Measurements from ENCODE around the gene KHDRBS1. TPM values are rescaled to one million over a fixed set of nuclear protein-coding genes. Genes with fewer than 3 reads are reported as not detected.

KHDRBS1 gene
- total and polyA plus RNA-seq, 2 of the 13 experiments (the other 11 are each of a cell fraction or from before 2014, with no cell fraction given), result 25.1 to 39.0 TPM

GRCh38 chr1:32052887-32053286, 39.2 kb downstream of the KHDRBS1 start:
- no peaks in the 10 kb centered on the region for H3K27me3 ChIP-seq (ENCODE audit: control insufficient read depth in 1 of 2, insufficient read depth in 2 of 2, low read length in 2 of 2)
- no peak for TF ChIP-seq ZSCAN30 (CRISPR knock-in tag; IDR thresholded peaks at IDR 0.05)
- no peak for TF ChIP-seq ZNF451 (CRISPR knock-in tag; IDR thresholded peaks at IDR 0.05)
- TF ChIP-seq ZNF446 (CRISPR knock-in tag; IDR thresholded peaks at IDR 0.05), result no peak
- no peak for TF ChIP-seq SAP130 (CRISPR knock-in tag; IDR thresholded peaks at IDR 0.05; ENCODE audit: low read depth)
- TF ChIP-seq ZBTB7A (CRISPR knock-in tag; IDR thresholded peaks at IDR 0.05), result no peak
- TF ChIP-seq KLF11 (CRISPR knock-in tag; IDR thresholded peaks at IDR 0.05), result no peak
- TF ChIP-seq, protein P1, sequence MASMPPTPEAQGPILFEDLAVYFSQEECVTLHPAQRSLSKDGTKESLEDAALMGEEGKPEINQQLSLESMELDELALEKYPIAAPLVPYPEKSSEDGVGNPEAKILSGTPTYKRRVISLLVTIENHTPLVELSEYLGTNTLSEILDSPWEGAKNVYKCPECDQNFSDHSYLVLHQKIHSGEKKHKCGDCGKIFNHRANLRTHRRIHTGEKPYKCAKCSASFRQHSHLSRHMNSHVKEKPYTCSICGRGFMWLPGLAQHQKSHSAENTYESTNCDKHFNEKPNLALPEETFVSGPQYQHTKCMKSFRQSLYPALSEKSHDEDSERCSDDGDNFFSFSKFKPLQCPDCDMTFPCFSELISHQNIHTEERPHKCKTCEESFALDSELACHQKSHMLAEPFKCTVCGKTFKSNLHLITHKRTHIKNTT (CRISPR knock-in tag; IDR thresholded peaks at IDR 0.05), result no peak
- no peak for TF ChIP-seq SIN3A (IDR thresholded peaks at IDR 0.05; ENCODE audit: borderline replicate concordance, low read depth, low read length)
- no peak overlapping the region for H3K9ac ChIP-seq (ENCODE audit: insufficient read depth, low read depth, low read length)
- ChIA-PET CTCF (ENCODE audit: low intra/inter-chr PET ratio, low total read pairs) (no interaction called here), POLR2A (interaction anchor here (1.6 kb wide), 1 partner anchor 10 kb away, joined by 6 read pairs; no protein-coding TSS in a partner anchor)
- no peak overlapping the region for H2AFZ ChIP-seq (ENCODE audit: low read length)
- no TSS peak for BruUV-seq (replicated peaks)
- H4K20me1 ChIP-seq (ENCODE audit: insufficient read depth, low read length), result no peaks in the 10 kb centered on the region
- no peak for DNase-seq (ENCODE audit: low spot score)
- no peak overlapping the region for H3K4me2 ChIP-seq (ENCODE audit: low read depth, low read length)
- no peak for FAIRE-seq
- intact Hi-C loops (cut with micrococcal nuclease; ENCODE audit: unreplicated experiment), result no loop called here
- H3K79me2 ChIP-seq (ENCODE audit: insufficient read depth, low read length), result no peaks in the 10 kb centered on the region
- no peak for ATAC-seq
- H3K36me3 ChIP-seq (replicated peaks in 1 of 2; ENCODE audit: control insufficient read depth in 1 of 2, insufficient read depth in 2 of 2, low read length in 2 of 2), result peaks cover 23 to 64% of the 10 kb centered on the region in 2 experiments
- H3K4me3 ChIP-seq (replicated peaks in 1 of 3; ENCODE audit: insufficient read depth in 1 of 3, low read depth in 2 of 3, low read length in 3 of 3), result no peak overlapping the region
- 98% methylated on average over 4 of the region's 4 CpGs for WGBS (ENCODE audit: low lambda C conversion rate)
- H3K9me3 ChIP-seq (ENCODE audit: low read length), result no peaks in the 10 kb centered on the region
- in situ Hi-C loops (cut with HindIII; ENCODE audit: extremely low pct_ligation_motif_present, low pct_unique_long_range_greater_than_20kb), result no loop called here
- no peak overlapping the region for H3K27ac ChIP-seq (ENCODE audit: extremely low read length, insufficient read depth, low read length)
- H3K4me1 ChIP-seq (ENCODE audit: insufficient read depth, low read length), result no peaks in the 10 kb centered on the region

DNA sequence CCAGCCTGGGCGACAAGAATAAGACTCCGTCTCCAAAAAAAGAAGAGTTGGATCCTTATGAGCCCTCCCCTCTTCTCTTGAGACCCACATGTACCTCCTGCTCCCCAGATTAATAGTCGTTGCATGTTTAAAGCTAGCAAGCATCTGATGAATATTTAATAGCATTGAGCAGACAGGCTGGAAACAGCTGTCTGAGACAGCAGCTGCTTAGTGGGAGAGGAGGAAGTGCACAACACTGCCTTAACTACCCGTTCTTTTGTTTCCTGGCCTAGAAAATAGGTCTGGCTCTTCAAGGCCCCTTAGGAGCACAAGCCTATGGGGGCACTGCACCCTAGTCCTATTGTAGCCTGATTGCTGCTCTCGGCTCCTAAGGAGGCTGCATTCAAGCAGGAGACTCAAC, 41.7 kb downstream of the KHDRBS1 start:
- ChIA-PET CTCF (ENCODE audit: low intra/inter-chr PET ratio, low total read pairs) (no interaction called here), POLR2A (no interaction called here)
- ATAC-seq (no peak), FAIRE-seq (no peak), DNase-seq (ENCODE audit: low spot score) (no peak)
- Histone ChIP-seq H3K4me3 (replicated peaks in 1 of 3; ENCODE audit: insufficient read depth in 1 of 3, low read depth in 2 of 3, low read length in 3 of 3) (no peak overlapping the region), H3K4me2 (ENCODE audit: low read depth, low read length) (no peak overlapping the region), H3K9me3 (ENCODE audit: low read length) (no peaks in the 10 kb centered on the region), H3K36me3 (replicated peaks in 1 of 2; ENCODE audit: control insufficient read depth in 1 of 2, insufficient read depth in 2 of 2, low read length in 2 of 2) (peaks cover 25 to 72% of the 10 kb centered on the region in 2 experiments), H3K79me2 (ENCODE audit: insufficient read depth, low read length) (no peaks in the 10 kb centered on the region), H4K20me1 (ENCODE audit: insufficient read depth, low read length) (no peaks in the 10 kb centered on the region), H3K27me3 (ENCODE audit: control insufficient read depth in 1 of 2, insufficient read depth in 2 of 2, low read length in 2 of 2) (no peaks in the 10 kb centered on the region), H3K27ac (ENCODE audit: extremely low read length, insufficient read depth, low read length) (no peak overlapping the region), H2AFZ (ENCODE audit: low read length) (no peak overlapping the region), H3K4me1 (ENCODE audit: insufficient read depth, low read length) (no peaks in the 10 kb centered on the region), H3K9ac (ENCODE audit: insufficient read depth, low read depth, low read length) (no peak overlapping the region)
- intact Hi-C loops (cut with micrococcal nuclease; ENCODE audit: unreplicated experiment) (no loop called here), in situ Hi-C loops (cut with HindIII; ENCODE audit: extremely low pct_ligation_motif_present, low pct_unique_long_range_greater_than_20kb) (no loop called here)
- TF ChIP-seq, protein P2, sequence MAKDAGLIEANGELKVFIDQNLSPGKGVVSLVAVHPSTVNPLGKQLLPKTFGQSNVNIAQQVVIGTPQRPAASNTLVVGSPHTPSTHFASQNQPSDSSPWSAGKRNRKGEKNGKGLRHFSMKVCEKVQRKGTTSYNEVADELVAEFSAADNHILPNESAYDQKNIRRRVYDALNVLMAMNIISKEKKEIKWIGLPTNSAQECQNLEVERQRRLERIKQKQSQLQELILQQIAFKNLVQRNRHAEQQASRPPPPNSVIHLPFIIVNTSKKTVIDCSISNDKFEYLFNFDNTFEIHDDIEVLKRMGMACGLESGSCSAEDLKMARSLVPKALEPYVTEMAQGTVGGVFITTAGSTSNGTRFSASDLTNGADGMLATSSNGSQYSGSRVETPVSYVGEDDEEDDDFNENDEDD (CRISPR knock-in tag; IDR thresholded peaks at IDR 0.05; ENCODE audit: borderline replicate concordance), result no peak
- 100% methylated on average over 4 of the region's 5 CpGs for WGBS (ENCODE audit: low lambda C conversion rate)
- no TSS peak for BruUV-seq (replicated peaks)
